HG02973 (cell line): Measurements from ENCODE around the gene VTI1A.

Experiments used
- ATAC-seq: cut with Tn5 transposase; IDR thresholded peaks from one replicate; pipeline ENCODE4 v1.9.1; 2021; ENCODE audit warnings: moderate library complexity; ENCODE audit not compliant: unreplicated experiment

The VTI1A gene

GRCh38 chr10:112774210-112774609, 327.2 kb downstream of the VTI1A start:
- no peak for ATAC-seq

GRCh38 chr10:112774798-112775197, 327.8 kb downstream of the VTI1A start:
- ATAC-seq = no peak

GRCh38 chr10:112775381-112775780, 328.4 kb downstream of the VTI1A start:
- ATAC-seq = no peak

- ATAC-seq = no peak
Observed at GRCh38 chr10:112775892-112776674, 329.1 kb downstream of the VTI1A start.

- ATAC-seq = no peak
Observed at GRCh38 chr10:112778579-112778978, 331.6 kb downstream of the VTI1A start.

- ATAC-seq = no peak
Observed at GRCh38 chr10:112779025-112779770, 332.2 kb downstream of the VTI1A start.

GRCh38 chr10:112782200-112782907, 335.3 kb downstream of the VTI1A start:
- no peak for ATAC-seq

GRCh38 chr10:112783351-112784021, 336.5 kb downstream of the VTI1A start:
- ATAC-seq = no peak

- no peak for ATAC-seq
Observed at GRCh38 chr10:112784022-112784461, 337.0 kb downstream of the VTI1A start.

GRCh38 chr10:112785089-112785488, 338.1 kb downstream of the VTI1A start:
- ATAC-seq = no peak

- ATAC-seq = no peak
Observed at GRCh38 chr10:112789248-112789647, 342.2 kb downstream of the VTI1A start.

- no peak for ATAC-seq
Observed at GRCh38 chr10:112790030-112790429, 343.0 kb downstream of the VTI1A start.

GRCh38 chr10:112790921-112791320, 343.9 kb downstream of the VTI1A start:
- no peak for ATAC-seq

GRCh38 chr10:112791447-112791846, 344.4 kb downstream of the VTI1A start:
- no peak for ATAC-seq

GRCh38 chr10:112792487-112793201, 345.6 kb downstream of the VTI1A start:
- no peak for ATAC-seq

- no peak for ATAC-seq
Observed at GRCh38 chr10:112793202-112793921, 346.3 kb downstream of the VTI1A start.

- no peak for ATAC-seq
Observed at GRCh38 chr10:112794201-112794600, 347.2 kb downstream of the VTI1A start.

- no peak for ATAC-seq
Observed at GRCh38 chr10:112795067-112795466, 348.1 kb downstream of the VTI1A start.

- ATAC-seq = no peak
Observed at GRCh38 chr10:112797197-112797596, 350.2 kb downstream of the VTI1A start.

- ATAC-seq = no peak
Observed at GRCh38 chr10:112797855-112798254, 350.8 kb downstream of the VTI1A start.
